GM19463 (cell line): Measurements from ENCODE around the gene ANKRD52.
"Not testable (repeated sequence)": the region's sequence is repeated elsewhere in the genome, so short reads cannot be mapped to it uniquely, and the experiment has no call there.

Source experiments
- ATAC-seq: cut with Tn5 transposase; IDR thresholded peaks from one replicate; pipeline ENCODE4 v1.9.1; 2021; ENCODE audit warnings: mild to moderate bottlenecking, moderate library complexity; ENCODE audit not compliant: unreplicated experiment

Gene ANKRD52

DNA sequence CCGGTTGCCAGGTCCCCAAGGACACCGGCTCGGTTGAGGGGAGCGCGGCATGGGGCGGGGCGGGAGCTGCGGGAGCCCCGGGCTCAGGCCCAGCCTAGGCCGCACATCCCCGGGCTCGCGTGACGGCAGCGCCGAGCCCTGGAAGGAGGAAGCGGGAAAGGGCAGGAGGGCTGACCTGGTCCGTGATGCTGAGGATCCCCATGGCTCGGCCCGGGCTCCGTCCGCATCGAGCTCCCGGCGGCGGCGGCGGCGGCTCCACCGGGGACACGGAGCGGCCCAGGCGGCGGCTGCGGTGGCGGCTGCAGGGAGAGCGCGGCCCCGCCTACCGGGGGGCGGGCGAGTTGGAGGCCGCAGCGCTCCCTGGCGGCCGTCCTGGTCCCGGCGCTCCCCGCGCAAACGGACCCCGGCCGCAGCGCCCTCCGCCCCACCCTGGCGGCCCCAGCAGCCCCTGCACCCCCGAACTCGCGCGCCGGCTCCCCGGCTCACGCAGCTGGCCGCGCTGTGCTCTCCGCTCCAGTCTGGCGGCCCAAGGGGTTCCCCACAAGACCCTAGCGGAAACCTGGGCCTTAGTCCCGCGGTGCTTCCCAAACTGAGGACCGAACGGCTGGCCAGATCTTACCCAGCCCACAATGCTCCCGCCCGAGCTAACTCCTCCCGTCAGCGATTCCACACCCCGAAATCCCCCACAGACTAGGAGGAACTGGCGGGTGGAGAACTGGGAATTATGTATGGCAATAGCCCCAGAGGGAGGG lies at the start of gene ANKRD52:
ANKRD52 (minus strand) TSS at position 317 of the 752 bp plus-strand sequence; CDS start at position 202, 115 bp downstream.
- ATAC-seq: peak; percentile 91

GRCh38 chr12:56307221-56307965 lies 49.2 kb upstream of the ANKRD52 start:
- ATAC-seq: no peak

DNA sequence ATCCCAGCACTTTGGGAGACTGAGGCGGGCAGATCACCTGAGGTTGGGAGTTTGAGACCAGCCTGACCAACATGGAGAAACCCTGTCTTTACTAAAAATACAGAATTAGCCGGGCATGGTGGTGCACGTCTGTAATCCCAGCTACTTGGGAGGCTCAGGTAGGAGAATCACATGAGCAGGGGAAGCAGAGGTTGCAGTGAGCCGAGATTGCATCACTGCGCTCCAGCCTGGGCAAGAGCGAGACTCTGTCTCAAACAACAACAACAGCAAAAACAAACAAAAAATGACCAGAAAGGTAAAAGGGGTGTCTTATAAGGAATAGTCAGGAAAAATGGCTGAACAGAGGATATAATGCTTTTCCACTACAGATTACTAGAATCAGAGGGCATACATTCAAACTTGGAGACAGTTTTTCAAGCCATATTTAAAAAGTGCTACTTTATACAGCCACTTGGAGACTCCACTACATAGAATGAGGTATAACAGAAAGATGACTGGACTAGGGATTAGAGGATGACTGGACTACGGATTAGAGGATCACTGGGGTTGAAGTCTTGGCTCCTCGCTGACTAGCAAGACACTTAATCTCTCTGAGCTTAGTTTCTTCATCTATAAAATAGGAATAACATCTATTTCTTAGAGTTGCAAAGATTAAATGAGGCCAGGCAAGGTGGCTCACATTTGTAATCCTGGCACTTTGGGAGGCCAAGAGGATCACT lies 46.8 kb upstream of the ANKRD52 start:
- ATAC-seq: no peak

- ATAC-seq: no peak
These were observed 46.1 kb upstream of the ANKRD52 start for GRCh38 chr12:56304276-56304675.

- no peak for ATAC-seq
These were observed 42.7 kb upstream of the ANKRD52 start for GRCh38 chr12:56300644-56301464.

- ATAC-seq: peak; percentile 92
These were observed 41.9 kb upstream of the ANKRD52 start, which contains the start of gene CS for GRCh38 chr12:56299853-56300643. CS (minus strand) TSS chr12:56300330; CDS start chr12:56300201, 129 bp downstream.

DNA sequence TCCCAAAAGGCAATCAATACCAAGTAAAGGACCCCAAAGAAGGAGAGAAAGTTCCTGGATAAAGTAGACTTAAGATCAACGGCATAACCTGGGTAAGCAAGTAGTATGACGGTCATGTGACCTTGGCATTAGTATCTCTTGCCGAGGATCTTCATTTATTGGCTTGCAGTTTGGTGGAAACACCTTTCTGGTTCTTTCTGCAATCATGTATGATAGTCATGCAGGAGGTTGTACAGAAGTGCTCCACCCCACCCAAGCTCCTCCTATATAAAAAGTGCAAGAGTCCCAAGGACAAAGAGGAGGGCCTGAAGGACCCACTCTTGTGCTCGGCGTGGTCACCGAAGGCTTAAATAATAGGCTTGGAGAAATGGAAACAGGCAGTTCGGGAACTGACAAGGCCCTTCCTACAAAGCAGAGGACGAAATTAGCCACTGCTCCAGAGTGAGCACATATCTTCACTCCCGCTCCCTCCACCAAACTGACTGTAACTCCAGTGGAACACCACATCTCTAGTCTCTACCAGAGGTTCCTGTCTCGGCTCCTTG lies 41.2 kb upstream of the ANKRD52 start:
- peak; percentile 2 for ATAC-seq

DNA sequence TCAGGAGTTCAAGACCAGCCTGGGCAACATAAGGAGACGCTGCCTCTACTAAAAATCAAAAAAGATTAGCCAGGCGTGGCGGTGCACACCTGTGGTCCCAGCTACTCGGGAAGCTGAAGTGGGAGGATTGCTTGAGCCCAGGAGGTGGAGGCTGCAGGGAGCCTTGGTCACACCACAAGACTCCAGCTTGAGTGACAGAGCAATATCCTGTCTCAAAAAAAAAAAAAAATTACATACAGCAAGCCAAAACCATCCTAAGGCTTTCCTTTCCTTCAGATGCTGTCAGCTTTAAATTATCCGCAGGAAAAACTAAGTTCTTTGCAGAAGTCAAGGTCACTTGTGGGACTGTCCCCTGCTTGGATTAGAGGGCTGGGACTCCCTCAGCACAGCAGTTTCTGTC lies 40.6 kb upstream of the ANKRD52 start:
- no peak for ATAC-seq

DNA sequence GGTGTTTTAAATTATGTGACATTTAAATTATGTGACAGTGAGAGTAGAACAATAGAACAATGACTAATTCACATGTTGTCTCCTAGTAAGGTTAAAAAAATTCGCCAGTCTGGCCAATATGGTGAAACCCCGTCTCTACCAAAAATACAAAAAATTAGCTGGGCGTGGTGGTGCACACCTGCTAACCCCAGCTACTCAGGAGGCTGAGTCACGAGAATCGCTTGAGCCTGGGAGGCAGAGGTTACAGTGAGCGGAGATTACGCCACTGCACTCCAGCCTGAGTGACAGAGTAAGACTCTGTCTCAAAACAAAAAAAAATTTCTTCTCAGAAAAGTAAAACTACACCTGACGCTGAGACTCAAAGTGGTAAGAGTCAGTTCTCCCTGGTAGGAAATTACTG lies 39.2 kb upstream of the ANKRD52 start:
- no peak for ATAC-seq

- ATAC-seq: no peak
These were observed 38.1 kb upstream of the ANKRD52 start for GRCh38 chr12:56296295-56296694.

DNA sequence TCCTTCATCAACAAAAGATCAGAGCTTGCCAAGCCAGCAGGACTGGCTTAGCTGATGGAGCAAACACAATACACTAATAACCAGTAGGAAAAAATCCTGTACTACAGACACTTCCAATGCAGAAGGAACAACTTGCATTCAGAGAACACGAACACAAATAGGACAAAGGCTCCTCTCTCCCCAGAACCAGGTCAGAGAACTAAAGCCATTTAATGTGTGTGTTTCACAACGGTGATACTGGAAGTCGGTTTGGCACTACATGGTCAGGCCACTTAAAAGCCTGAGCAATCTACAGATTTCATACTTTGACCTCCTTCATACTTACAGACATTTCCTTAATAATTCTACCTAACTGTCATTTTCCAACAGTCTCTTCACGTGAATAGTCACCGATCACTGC lies 35.6 kb upstream of the ANKRD52 start:
- ATAC-seq: no peak

DNA sequence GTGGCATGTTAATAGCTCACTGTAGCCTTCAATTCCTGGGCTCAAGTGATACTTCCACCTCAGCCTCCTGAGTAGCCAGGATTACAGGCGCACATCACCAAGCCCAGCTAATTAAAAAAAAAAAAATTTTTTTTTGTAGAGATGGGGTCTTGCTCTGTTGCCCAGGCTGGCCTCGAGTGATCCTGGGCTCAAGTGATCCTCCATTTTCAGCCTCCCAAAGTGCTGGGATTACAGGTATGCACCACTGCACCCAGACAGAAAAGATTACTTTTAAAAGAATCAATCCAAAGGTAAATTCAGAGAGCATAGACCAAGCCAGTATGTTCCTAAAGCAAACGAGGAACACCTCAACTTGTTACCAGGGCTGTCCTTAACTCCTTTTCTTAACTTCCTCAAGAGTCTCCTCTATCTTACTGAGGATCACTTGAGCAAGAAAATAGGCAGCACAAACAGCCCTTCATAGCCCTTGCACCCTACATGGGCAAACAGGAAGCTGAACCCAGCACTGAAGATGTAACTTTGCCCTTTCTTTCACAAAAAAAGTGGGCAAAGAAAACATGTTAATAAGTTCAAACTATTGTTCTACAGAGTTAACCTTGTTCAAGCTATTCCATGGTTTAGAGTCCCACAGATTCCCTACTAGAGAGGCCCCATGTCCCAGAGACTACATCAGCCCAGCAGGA lies 30.7 kb upstream of the ANKRD52 start:
- ATAC-seq: no peak

GRCh38 chr12:56286044-56286830 lies 28.1 kb upstream of the ANKRD52 start:
- no peak for ATAC-seq

GRCh38 chr12:56284263-56284662 lies 26.1 kb upstream of the ANKRD52 start:
- not testable (repeated sequence) for ATAC-seq

DNA sequence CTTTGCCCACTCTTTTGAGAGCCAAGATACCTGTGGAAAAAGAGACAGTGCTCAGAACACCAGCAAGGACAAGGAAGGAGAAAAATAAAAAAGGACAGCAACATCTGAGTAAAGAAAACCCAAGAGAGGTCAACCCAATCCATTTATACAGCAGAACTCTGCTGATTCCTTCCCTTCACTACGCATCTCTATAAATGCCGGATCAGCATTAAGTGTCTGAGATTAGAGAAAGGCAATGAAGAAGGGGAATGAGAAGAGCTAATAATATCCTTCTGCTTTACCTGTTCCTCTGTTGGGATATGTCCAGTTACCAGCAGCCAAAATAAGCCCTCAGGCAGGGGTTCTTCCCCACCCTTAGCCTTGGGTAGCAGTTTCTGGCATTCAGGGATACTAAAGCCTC lies 24.4 kb upstream of the ANKRD52 start:
- no peak for ATAC-seq

DNA sequence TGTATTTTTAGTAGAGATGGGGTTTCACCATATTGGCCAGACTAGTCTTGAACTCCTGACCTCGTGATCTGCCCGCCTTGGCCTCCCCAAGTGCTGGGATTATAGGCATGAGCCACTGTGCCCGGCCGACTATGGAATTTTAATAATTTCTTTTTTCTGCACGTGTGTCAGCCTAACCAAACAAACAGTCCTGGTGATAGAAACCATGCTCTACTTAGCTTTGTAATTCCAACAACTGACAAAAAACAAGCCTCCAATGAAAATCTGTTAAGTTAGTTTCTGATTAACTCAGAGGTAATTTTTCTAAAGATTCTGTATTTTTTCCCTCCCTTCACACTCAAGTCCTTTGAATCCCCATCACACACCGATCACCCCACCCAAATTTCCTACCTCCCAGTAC lies 23.8 kb upstream of the ANKRD52 start:
- ATAC-seq: no peak

GRCh38 chr12:56280849-56281248 lies 22.7 kb upstream of the ANKRD52 start:
- ATAC-seq: no peak

GRCh38 chr12:56278905-56279304 lies 20.7 kb upstream of the ANKRD52 start:
- no peak for ATAC-seq
